Neuron (in vitro differentiated cells): ENCODE results near the gene C2orf72.
"Not testable (repeated sequence)": the region's sequence is repeated elsewhere in the genome, so short reads cannot be mapped to it uniquely, and the experiment has no call there.

Source experiments
- H2AFZ ChIP-seq: one replicate; pipeline ENCODE4 v1.6.1; 2013; ENCODE audit warnings: low read depth, mild to moderate bottlenecking, inconsistent platforms, low read length, moderate library complexity
- H3K27me3 ChIP-seq: one replicate; pipeline ENCODE4 v1.6.1; 2013; ENCODE audit warnings: low read length; ENCODE audit not compliant: insufficient read depth
- H3K36me3 ChIP-seq: one replicate; pipeline ENCODE4 v1.6.1; 2013; ENCODE audit warnings: low read length; ENCODE audit not compliant: insufficient read depth
- H3K4me1 ChIP-seq: one replicate; pipeline ENCODE4 v1.6.1; 2013; ENCODE audit warnings: low read length; ENCODE audit not compliant: insufficient read depth
- H3K4me3 ChIP-seq: 2 replicates; pipeline ENCODE4 v1.5.1; 2013; ENCODE audit warnings: mild to moderate bottlenecking, low read length, moderate library complexity
- H3K9me3 ChIP-seq: one replicate; pipeline ENCODE4 v1.6.1; 2013; ENCODE audit warnings: low read length

C2orf72 gene

DNA sequence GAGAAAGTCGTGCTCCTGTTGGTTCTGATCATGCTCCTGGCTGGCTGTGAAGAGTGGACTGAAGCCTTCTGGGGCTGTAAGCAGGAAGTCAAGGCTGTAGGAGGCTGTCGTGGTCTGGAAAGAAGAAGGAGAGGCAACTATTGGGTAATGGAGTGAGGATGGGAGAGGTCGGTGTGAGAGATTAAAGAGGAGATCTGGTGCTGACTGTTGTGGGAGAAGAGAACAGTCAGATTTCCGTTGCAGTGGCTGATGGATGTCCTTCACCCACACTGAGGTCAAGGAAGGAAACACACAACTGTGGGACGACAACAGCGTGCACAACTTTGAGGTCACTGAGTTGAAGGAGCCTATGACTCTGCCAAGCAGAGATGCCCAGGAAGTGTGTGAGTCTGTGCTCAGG, 16.5 kb downstream of the C2orf72 start:
- Histone ChIP-seq H3K36me3 (no peaks in the 10 kb centered on the region), H2AFZ (no peak overlapping the region), H3K4me3 (no peak overlapping the region), H3K4me1 (peaks cover 30% of the 10 kb centered on the region), H3K27me3 (no peaks in the 10 kb centered on the region), H3K9me3 (no peaks in the 10 kb centered on the region)

DNA sequence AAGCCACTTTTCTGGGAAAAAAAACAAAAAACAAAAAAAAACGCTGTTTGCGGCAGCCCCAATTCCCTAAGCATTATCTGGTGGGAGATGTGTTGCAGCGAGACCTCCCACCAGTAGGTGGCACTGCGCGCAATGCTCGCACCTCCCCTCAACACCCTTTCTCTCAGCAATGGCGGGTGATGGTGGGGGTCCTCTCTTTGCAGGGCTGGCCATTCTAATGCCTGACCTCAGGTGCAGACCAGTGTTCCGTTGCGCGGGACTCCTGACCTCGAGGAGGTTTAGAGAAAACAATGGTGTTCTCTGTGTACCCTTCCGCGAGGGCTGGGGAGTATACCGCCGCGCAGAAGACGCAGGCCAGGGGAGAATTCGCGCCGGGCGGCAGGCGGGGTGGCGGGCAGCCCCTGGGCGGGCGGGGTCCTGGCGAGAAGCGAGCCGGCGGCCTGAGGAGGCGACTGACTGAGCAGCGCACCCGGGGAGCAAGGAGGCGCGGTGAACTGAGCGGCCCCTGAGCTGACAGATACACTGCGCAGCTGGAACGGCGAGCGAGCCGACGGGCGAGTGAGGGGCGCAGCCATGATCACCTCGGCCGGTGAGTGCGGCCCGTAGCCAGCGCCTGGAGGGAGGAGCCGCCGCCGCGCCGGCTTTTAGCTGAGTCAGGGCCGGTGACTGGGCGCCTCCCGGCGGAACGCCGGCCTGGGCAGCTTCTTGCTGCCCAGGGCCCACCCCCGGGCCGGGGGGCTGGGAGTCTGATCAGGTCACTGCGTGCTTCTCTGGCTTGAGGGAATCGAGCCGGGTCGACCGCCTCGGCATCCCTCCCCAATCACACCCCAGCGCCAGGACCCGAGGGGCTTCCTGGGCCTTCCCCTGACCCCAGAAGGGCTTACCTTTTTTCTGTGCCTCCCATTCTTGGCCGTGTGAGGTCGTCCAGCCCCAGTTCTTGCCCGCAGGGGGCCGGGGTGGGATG, 19.4 kb downstream of the C2orf72 start, which contains the start of gene PSMD1:
Gene PSMD1 (plus strand): TSS at position 415 of the 964 bp plus-strand sequence. CDS start 159 bp downstream, at position 574.
- Histone ChIP-seq H3K4me3 (peak within 1 kb of the TSS; percentile 99), H3K36me3 (peaks cover 10% of the 10 kb centered on the region), H3K9me3 (no peaks in the 10 kb centered on the region), H2AFZ (peak within 1 kb of the TSS; percentile 46), H3K27me3 (no peaks in the 10 kb centered on the region), H3K4me1 (peaks cover 29% of the 10 kb centered on the region)

DNA sequence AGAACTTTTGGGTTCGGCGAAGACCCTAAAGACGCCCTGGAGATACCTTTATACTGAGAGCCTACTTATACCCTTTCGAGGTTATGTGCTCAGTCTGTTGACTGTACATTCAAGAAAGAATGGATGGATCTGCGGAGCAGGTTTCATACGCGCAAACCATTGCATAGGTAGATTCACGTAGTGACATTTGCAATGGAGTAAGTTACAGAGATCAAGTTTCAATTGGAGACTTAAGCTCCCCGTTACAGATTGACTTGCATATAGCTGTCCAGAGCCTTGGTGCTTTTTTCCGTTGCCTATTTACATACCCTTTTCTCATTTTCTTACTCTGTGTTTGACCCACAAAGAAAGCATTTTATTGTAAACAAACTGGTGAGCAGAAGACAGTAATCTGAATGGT, 20.3 kb downstream of the C2orf72 start:
- Histone ChIP-seq H3K36me3 (peaks cover 17% of the 10 kb centered on the region), H2AFZ (no peak overlapping the region), H3K4me1 (peaks cover 25% of the 10 kb centered on the region), H3K27me3 (no peaks in the 10 kb centered on the region), H3K9me3 (no peaks in the 10 kb centered on the region), H3K4me3 (peak overlapping the region; percentile 99)

DNA sequence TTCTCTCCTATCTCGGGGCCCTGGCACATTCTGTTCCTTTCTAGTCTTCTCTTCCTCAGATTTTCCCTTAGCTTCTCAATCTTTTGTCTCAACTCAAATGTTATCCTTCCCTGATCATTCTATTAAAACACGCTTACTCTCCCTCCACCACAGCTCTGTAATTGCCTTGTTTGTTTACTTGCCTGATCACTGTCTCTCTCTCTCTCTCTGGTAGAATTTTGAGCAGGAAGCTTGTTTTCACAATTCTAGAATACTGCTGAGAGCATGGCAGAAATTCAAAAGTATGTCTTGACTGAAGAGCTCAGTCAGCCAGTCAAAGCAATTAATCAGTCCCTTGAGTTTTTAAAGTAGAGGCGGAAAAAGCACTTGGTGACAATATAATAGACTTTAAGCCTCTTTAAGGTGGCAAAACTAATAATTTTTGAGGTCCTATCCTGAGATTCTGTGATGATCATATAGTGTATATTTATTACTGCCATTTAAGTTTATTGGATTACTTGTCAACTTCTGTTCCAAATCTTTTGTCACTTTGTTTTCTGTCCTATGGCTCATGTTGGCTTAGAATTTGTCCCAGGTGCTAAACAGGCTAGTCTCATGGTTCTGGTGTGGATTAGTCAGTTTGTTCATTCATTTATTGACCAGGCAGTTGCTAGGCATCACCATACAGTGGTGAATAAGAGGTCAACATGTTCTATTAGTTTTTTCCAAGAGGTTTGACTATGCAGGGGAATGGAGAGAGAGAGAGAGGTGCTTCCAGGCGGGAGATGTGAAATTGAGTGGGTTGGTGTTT, 21.6 kb downstream of the C2orf72 start:
- H3K36me3 ChIP-seq, result peaks cover 30% of the 10 kb centered on the region
- H3K27me3 ChIP-seq, result no peaks in the 10 kb centered on the region
- no peak overlapping the region for H3K4me3 ChIP-seq
- H3K9me3 ChIP-seq, result no peaks in the 10 kb centered on the region
- peaks cover 23% of the 10 kb centered on the region for H3K4me1 ChIP-seq
- no peak overlapping the region for H2AFZ ChIP-seq

DNA sequence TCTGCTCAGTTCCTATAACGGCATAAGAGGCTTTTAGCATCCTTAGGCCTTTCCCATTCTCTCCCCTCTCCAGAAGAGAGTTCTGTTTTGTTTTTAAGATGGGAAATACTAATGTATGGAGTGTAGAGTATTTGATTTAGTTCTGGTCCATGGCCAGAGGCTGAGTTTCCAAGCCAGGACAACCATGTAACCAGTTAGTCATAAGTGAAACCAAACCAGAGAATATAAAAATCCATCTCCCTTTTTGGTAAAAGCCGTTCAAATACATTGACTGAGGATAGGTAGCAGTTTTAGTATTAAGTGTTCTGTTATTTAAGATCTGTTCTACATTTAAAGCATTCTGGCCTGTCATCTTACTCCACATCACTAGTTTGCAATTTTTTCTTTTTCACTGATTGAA, 22.4 kb downstream of the C2orf72 start:
- no peaks in the 10 kb centered on the region for H3K27me3 ChIP-seq
- peaks cover 38% of the 10 kb centered on the region for H3K36me3 ChIP-seq
- H2AFZ ChIP-seq, result no peak overlapping the region
- no peak overlapping the region for H3K4me3 ChIP-seq
- H3K4me1 ChIP-seq, result peaks cover 23% of the 10 kb centered on the region
- no peaks in the 10 kb centered on the region for H3K9me3 ChIP-seq

DNA sequence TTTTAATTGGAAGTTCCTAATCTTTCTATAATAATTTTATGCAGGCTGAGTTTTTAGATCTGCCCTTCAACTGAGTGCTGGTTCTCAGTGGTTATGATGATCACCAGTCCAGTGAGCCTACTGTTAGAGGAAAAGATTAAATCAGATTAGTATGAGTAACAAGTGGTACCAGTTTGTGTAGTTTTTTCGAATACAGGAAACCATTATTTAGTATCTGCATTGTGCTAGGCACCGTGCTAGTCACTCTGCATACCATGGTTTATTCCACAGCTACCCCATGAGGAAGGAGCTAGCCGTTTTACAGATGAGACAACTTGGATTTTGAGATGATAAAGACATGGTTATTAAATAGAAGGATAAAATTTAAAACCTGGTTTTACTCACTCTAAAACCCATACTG, 25.5 kb downstream of the C2orf72 start:
- Histone ChIP-seq H2AFZ (no peak overlapping the region), H3K36me3 (peaks cover 60% of the 10 kb centered on the region), H3K4me3 (no peak overlapping the region), H3K9me3 (no peaks in the 10 kb centered on the region), H3K4me1 (peaks cover 18% of the 10 kb centered on the region), H3K27me3 (no peaks in the 10 kb centered on the region)

DNA sequence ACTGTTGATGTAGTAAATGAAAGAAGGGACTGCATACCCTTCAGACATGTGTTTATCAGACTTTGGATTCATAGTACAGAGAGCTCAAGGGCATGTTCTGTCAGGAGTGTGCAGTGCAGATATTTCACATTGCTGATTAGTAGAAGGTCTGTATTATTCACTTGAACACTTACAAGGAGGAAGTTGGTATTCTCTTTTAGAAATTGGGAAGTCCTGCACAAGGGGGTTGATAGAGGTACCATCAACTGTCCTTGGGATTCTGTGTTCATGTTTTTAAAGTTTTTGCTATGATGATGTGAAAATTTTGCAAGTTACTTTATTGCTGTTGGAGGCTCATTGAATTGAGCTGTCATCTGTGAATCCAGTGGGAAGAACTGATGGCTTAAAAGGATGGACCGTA, 26.0 kb downstream of the C2orf72 start:
- Histone ChIP-seq H2AFZ (no peak overlapping the region), H3K27me3 (no peaks in the 10 kb centered on the region), H3K36me3 (peaks cover 66% of the 10 kb centered on the region), H3K4me3 (no peak overlapping the region), H3K4me1 (peaks cover 13% of the 10 kb centered on the region), H3K9me3 (no peaks in the 10 kb centered on the region)

DNA sequence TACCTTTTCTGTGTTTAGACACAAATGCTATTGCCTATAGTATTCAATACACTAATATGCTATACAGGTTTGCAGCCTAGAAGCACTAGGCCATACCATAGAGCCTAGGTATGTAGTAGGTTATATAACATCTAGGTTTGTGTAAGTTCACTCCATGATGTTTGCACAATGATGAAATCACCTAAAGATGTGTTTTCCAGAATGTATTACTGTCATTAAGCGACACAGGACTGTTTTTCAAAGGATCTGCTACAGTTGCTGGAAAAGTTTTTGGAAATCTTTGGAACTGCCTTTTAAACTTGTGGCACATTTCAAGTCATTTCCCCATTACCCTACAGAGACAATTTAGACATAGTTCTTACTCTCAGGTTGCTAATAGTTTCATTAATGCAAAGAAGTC, 28.6 kb downstream of the C2orf72 start:
- Histone ChIP-seq H3K36me3 (peaks cover 83% of the 10 kb centered on the region), H3K4me3 (no peak overlapping the region), H3K27me3 (no peaks in the 10 kb centered on the region), H3K9me3 (no peaks in the 10 kb centered on the region), H2AFZ (no peak overlapping the region), H3K4me1 (no peaks in the 10 kb centered on the region)

DNA sequence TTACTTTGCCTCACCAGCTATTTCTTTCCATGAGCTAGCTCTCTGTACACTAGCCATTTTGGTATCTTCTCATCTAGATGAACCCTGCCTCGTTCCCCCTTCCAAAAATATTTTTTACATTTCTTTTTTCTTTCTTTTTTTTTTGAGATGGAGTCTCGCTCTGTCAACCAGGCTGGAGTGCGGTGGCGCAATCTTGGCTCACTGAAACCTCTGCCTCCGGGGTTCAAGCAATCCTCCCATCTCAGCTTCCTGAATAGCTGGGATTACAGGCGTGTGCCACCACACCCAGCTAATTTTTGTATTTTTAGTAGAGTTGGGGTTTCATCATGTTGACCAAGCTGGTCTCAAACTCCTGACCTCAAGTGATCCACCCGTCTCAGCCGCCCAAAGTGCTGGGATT, 30.2 kb downstream of the C2orf72 start:
- H3K27me3 ChIP-seq, H3K4me3 ChIP-seq, H3K4me1 ChIP-seq, H3K9me3 ChIP-seq, H2AFZ ChIP-seq: not testable (repeated sequence)
- H3K36me3 ChIP-seq, result peaks cover 78% of the 10 kb centered on the region

DNA sequence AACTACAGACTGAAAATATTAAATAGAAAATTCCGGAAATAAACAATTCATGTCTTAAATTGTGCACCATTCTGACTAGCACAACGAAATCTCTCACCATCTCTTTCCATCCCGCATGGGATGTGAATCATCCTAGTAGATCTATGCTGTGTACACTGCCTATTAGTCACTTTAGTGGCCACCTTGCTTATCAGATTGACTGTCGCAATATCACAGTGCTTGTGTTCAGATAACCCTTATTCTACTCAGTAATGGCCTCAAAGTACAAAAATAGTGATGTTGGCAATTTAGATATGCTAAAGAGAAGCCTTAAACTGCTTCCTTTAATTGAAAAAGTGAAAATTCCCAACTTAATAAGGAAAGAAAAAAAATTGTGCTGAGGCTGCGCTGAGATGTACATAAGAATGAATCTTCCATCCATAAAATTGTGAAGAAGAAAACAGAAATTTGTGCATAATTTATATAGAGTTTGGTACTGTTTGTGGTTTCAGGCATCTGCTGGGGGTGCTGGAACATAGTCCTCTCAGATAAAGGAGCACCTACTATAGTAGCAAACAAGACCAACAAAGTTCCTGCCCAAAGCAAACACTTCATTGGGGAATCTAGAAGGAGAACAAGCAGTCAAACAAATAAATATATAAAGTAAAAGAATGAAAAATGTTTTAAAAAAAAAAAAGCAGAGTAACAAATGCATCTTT, 31.4 kb downstream of the C2orf72 start:
- H3K4me1 ChIP-seq, result no peaks in the 10 kb centered on the region
- H3K9me3 ChIP-seq, result no peaks in the 10 kb centered on the region
- H3K27me3 ChIP-seq, result no peaks in the 10 kb centered on the region
- H2AFZ ChIP-seq, result no peak overlapping the region
- no peak overlapping the region for H3K4me3 ChIP-seq
- H3K36me3 ChIP-seq, result peaks cover 75% of the 10 kb centered on the region

DNA sequence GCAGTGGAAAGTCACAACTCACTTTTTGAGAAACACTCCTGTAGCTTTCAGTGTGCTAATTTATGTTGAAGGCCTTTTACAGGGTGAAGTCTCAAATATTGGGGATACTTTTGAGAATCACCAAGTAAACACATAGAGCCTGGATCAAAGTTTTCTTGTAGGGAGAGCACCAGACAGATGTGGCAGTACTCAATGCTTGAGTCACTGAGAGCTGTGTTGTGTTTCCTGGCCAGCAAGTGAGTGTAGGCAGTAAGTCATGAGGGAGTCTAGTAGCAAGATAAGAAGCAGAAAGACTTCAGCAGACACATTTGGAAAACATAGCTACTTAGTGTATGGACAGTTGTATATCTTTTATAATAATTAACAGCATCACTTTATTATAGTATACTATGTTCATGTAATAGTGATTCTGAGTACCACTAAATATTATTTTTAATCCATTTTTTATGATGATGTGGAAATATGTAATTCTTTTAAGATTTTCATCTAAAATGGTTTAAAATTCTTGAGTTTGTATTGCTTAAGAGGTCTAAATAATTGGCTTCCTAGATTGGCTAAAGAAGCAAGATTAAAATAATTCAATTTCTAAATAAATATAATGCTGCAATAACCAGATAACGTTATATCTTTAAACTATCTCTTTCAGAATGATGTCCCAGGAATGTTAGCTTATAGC, 32.2 kb downstream of the C2orf72 start:
- no peak overlapping the region for H3K4me3 ChIP-seq
- H3K36me3 ChIP-seq, result peaks cover 71% of the 10 kb centered on the region
- no peaks in the 10 kb centered on the region for H3K9me3 ChIP-seq
- no peaks in the 10 kb centered on the region for H3K4me1 ChIP-seq
- H3K27me3 ChIP-seq, result no peaks in the 10 kb centered on the region
- H2AFZ ChIP-seq, result no peak overlapping the region

DNA sequence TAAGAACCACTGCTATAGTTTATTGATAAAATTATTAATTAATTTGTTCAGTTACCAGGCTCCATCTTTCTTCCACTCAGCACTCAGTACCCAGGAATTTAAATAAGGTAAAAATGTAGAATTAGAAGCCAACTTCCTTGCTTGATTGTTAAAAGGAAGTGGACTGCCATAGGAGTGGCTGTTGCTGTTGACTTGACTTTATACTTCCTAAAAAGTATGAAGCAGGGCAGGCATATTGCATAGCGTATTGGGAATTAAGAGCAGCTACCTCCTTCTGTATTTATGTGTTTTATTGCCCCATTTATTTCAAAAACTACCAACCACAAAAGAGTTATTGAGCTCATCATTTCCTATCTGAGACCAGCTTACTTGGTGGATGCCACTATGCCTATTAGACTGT, 47.2 kb downstream of the C2orf72 start:
- Histone ChIP-seq H2AFZ (no peak overlapping the region), H3K4me1 (no peaks in the 10 kb centered on the region), H3K36me3 (peaks cover 89% of the 10 kb centered on the region), H3K4me3 (no peak overlapping the region), H3K27me3 (no peaks in the 10 kb centered on the region), H3K9me3 (no peaks in the 10 kb centered on the region)
